NCI-H345 (cell line): ENCODE measurements around the gene PRMT1.

Source experiments
- DNase-seq: peaks from one replicate; lab custom pipeline; 2025; lab: John Stamatoyannopoulos, UW

PRMT1 gene

DNA sequence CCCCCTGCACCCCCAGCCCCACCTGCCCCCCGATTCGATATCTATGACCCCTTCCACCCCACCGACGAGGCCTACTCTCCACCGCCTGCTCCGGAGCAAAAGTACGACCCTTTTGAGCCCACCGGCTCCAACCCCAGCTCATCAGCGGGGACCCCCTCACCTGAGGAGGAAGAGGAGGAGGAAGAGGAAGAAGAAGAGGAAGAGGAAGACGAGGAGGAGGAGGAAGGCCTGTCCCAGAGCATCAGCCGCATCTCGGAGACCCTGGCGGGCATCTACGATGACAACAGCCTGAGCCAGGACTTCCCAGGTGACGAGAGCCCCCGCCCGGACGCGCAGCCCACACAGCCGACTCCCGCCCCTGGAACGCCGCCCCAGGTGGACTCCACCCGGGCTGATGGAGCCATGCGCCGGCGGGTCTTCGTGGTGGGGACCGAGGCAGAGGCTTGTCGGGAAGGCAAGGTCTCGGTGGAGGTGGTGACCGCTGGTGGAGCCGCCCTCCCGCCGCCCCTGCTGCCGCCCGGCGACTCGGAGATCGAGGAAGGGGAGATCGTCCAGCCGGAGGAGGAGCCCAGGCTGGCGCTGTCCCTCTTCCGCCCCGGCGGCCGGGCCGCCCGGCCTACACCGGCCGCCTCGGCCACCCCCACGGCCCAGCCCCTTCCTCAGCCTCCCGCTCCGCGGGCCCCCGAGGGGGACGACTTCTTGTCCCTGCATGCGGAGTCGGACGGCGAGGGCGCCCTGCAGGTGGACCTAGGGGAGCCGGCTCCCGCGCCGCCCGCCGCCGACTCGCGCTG, 25.8 kb upstream of the PRMT1 start:
- DNase-seq: no peak

- no peak for DNase-seq
Observed at GRCh38 chr19:49651820-49652550, 25.1 kb upstream of the PRMT1 start.

DNA sequence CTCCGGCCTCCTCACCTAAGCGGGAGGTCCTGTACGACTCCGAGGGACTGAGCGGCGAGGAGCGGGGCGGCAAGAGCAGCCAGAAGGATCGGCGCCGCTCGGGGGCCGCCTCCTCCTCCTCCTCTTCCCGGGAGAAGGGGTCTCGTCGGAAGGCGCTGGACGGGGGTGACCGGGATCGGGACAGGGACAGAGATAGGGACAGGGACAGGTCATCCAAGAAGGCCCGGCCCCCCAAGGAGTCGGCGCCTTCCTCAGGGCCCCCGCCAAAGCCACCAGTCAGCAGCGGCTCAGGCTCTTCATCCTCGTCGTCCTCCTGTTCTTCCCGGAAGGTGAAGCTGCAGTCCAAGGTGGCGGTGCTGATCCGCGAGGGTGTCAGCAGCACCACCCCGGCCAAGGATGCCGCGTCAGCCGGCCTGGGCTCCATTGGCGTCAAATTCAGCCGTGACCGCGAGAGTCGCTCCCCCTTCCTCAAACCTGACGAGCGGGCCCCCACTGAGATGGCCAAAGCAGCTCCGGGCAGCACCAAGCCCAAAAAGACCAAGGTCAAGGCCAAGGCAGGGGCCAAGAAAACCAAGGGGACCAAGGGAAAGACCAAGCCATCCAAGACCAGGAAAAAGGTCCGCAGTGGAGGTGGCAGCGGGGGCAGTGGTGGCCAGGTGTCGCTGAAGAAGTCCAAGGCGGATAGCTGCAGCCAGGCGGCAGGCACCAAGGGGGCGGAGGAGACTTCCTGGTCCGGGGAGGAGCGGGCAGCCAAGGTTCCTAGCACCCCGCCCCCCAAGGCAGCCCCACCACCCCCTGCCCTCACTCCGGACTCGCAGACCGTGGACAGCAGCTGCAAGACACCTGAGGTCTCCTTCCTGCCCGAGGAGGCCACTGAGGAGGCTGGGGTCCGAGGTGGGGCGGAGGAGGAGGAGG, 24.3 kb upstream of the PRMT1 start:
- DNase-seq: no peak

DNA sequence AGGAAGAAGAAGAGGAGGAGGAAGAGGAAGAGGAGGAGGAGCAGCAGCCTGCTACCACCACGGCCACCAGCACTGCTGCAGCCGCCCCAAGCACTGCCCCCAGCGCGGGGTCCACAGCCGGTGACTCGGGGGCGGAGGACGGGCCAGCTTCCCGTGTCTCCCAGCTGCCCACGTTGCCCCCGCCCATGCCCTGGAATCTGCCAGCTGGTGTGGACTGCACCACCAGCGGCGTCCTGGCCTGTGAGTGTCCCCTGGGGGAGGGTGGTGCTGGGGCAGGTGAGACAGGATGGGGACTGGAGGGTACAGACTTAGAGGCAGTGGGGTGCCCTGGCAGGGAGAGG, 23.6 kb upstream of the PRMT1 start:
- no peak for DNase-seq

DNA sequence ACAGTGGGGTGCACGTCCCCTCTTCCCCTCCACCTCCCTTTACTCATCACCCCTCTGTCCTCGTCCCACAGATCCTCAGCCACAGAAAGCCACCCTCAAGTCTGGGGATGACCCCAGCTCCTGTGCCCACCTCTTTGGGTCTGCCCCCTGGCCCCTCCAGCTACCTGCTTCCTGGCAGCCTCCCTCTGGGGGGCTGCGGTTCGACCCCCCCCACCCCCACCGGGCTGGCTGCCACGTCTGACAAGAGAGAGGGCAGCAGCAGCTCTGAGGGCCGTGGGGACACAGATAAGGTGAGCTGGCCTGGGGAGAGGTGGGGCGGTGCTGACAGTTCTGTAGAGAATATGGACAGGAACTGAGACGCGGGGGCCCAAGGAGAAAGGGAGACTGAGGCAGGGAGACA, 22.5 kb upstream of the PRMT1 start:
- no peak for DNase-seq

GRCh38 chr19:49655570-49656455, 21.3 kb upstream of the PRMT1 start:
- no peak for DNase-seq

GRCh38 chr19:49656456-49657109, 20.5 kb upstream of the PRMT1 start:
- DNase-seq: no peak

DNA sequence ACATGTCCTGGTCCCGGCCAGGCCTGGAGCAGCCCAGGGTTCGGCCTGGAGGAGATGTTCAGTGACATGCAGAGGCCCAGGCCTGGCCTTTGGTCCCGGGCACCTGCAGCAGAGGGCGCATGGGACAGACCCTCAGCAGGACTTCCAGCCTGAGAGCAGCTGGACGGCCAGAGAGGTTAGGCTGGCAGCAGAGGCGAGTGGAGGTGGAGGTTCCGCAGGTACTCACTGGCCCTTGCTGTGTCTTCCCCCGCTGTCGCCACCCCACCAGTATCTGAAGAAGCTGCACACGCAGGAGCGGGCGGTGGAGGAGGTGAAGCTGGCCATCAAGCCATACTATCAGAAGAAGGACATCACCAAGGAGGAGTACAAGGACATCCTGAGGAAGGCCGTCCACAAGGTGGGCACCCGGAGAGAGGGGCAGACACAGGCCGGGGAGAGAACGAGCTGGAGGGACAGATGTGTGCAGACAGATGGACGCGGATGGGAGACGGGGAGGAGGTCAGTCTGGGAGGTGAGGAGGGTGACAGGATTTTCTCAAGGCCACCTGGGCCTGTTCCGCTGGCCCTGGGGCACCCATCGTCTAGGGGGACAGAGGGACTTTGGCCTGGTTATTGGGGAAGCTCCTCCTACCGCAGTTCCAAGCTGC, 19.5 kb upstream of the PRMT1 start:
- DNase-seq: no peak

DNA sequence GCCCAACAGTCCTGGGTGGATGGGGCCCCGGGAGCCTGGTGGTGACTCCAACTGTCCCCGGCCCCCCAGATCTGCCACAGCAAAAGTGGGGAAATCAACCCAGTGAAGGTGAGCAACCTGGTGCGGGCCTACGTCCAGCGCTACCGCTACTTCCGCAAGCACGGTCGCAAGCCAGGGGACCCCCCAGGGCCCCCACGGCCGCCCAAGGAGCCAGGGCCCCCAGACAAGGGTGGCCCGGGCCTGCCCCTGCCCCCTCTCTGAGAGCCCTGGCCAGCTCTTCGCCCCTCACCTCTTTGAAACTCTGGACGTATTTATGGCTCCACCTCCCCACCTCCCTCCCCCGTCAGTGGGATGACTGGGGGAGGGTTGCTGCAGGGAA, 18.9 kb upstream of the PRMT1 start:
- no peak for DNase-seq

- no peak for DNase-seq
Observed at GRCh38 chr19:49658566-49659442, 18.3 kb upstream of the PRMT1 start.

DNA sequence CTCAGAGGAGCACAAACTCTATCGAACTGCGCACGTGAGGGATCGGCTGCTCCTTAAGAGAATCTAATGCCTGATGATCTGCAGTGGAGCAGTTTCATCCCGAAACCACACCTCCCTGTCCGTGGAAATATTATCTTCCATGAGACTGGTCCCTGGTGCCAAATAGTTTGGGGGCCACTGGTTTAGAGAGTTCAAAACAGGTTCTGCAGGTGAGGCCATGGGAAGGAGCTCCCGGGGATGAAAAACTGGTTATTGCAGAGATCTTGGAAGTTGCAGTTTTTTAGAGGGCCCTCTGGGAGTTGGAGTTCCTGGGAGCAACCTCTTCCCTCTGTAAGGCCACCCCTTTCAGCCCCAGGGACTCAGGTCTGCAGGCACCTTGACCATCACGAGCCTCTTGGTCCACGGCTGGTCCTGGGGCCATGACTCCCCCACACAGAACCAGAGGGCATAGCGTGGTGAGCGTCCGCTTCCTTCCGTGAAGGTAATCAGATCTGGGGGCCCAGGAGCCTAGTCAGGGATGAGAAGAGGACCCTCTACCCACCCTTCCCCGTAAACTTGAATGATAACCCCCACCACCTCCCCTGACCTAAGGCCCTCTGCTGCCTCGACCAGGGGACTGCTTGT, 16.6 kb upstream of the PRMT1 start:
- DNase-seq: no peak

DNA sequence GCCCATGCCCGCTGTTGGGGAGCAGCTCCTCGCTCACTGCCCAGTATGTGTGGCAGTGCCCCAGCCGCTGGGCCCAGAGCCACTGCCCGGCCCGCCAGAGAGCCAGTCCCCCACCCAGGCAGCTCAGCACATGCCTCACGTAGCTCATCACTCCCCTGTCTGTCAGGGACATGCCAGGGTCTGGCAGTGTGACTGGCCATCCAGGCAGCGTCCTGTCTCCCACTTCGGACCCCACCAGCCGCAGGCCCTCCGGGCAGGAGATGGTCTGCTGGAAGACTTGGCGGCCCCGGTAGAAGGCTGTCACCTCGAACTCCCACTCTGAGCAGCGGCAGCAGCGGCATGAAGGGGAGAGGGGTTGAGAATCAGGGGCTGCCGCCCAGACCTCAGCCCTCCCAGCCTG, 15.1 kb upstream of the PRMT1 start:
- no peak for DNase-seq

GRCh38 chr19:49663224-49663623, 13.8 kb upstream of the PRMT1 start:
- DNase-seq: no peak

DNA sequence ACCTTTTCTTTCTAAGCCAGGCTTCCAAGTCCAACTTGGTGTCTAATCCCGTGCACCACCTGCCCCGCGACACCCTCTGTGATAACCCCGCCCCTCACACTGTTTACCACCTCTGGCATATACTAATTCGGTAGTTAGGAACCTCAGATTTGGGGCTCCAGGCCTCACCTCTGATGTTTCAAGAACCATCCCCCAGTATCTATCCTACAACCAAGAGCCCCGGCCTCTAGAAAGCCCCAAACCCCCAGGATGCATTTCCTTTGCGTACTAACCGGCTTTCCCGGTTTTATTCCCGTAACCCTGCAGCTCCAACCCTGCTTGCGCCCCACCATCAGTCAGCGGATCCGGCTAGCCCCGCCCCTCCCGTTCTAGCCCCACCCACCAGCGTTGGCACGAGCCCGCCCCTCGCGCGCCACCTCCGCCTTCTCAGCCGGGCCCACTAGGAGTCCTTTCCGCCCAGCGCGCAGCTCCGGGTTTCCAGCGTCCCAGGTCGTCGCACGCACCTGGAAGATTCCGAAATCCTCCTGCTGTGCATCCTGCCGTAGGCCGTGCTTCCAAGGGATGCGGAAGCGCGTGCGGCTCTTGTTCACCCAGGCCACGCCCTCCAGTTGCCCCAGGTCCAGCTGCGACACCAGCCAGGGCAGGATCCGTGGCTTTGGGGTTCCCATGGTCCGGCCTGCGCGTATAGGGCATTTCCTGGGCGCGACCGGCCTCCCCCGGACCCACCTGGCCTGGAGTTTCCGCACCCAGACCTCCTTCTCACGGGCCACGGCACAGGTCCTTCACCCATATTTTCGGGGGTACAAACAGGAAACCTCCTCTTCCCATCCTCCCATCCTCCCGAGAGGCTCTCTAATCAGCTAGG, 12.7 kb upstream of the PRMT1 start:
- peak; percentile 91 for DNase-seq

- DNase-seq: no peak
Observed at GRCh38 chr19:49665036-49665350, 12.1 kb upstream of the PRMT1 start.

GRCh38 chr19:49665351-49666119, 11.5 kb upstream of the PRMT1 start, which contains the start of the genes BCL2L12 and IRF3:
Gene BCL2L12, plus strand, starts transcription at chr19:49665933. Its CDS starts 760 bp downstream, at chr19:49666693.
Gene IRF3, minus strand, starts transcription at chr19:49665857. Its CDS starts 1,019 bp downstream, at chr19:49664838.
- DNase-seq: peak; percentile 86

DNA sequence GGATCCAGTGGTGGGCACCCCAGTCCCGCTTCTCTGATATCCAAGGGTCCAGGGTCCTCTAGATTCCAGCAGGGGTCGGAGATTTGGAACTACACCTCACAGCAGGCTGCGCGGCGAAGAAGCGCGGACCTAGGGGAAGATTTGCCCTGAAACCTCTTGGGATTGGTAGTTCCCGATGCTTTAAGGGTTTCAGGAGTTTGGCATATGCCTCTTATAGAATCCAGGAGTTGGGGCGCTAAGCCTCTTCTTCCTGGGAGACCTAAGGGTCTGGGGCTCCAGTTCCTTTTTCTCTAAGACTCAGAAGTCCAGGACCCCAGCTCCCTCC, 11.0 kb upstream of the PRMT1 start:
- no peak for DNase-seq
